Natural killer cell (primary cell): ENCODE measurements around the gene FMO5. TPM values are rescaled to one million over a fixed set of nuclear protein-coding genes. Genes with fewer than 3 reads are reported as not detected.
A peak's percentile ranks its signal among the peaks of the same experiment; 100 is the strongest.

Experiments
- ATAC-seq, 3 donors: fragments of 150-1000 bp in 2 of 3; fragments of 200-7000 bp in 1 of 3; cut with Tn5 transposase; 1 replicate in 1 of 3; 2 replicates in 2 of 3; pipeline ENCODE4 v1.10.0; 2021; ENCODE audit warnings: mild to moderate bottlenecking in 2 of 3, moderate library complexity in 2 of 3
- DNase-seq, 2 donors: peaks; one replicate each; pipeline versions ENCODE4 v3.0.0 to v3.0.0-alpha.2; 2013 to 2021; ENCODE audit warnings: mixed read lengths in 1 of 2
- H3K27ac ChIP-seq: one replicate; pipeline ENCODE4 v1.5.1; 2013; ENCODE audit warnings: mild to moderate bottlenecking, low read length
- H3K27me3 ChIP-seq: one replicate; pipeline ENCODE4 v1.6.1; 2013; ENCODE audit warnings: low read length; ENCODE audit not compliant: control insufficient read depth, insufficient read depth
- H3K36me3 ChIP-seq: one replicate; pipeline ENCODE4 v1.6.1; 2013; ENCODE audit warnings: low read length; ENCODE audit not compliant: control insufficient read depth, insufficient read depth
- H3K4me1 ChIP-seq: one replicate; pipeline ENCODE4 v1.6.1; 2013; ENCODE audit warnings: low read length; ENCODE audit not compliant: control insufficient read depth, insufficient read depth
- H3K4me3 ChIP-seq: one replicate; pipeline ENCODE4 v1.5.1; 2013; ENCODE audit warnings: low read length
- H3K9me3 ChIP-seq: one replicate; pipeline ENCODE4 v1.6.1; 2013; ENCODE audit warnings: low read length; ENCODE audit not compliant: control insufficient read depth, insufficient read depth
- H3K27ac Mint-ChIP-seq, 2 donors: one replicate each; pipeline ENCODE4 v1.8.0; 2022; ENCODE audit warnings: mild to moderate bottlenecking in 2 of 2, mixed read lengths in 2 of 2, moderate library complexity in 1 of 2
- H3K27me3 Mint-ChIP-seq, 2 donors: one replicate each; pipeline ENCODE4 v1.8.0; 2022; ENCODE audit warnings: low read depth in 2 of 2, mixed read lengths in 2 of 2
- H3K36me3 Mint-ChIP-seq: one replicate; pipeline ENCODE4 v1.8.0; 2022; ENCODE audit warnings: mixed read lengths
- H3K4me1 Mint-ChIP-seq, 2 donors: one replicate each; pipeline ENCODE4 v1.8.0; 2022; ENCODE audit warnings: mixed read lengths in 2 of 2
- H3K4me3 Mint-ChIP-seq: one replicate; pipeline ENCODE4 v1.8.0; 2022; ENCODE audit warnings: mild to moderate bottlenecking, moderate library complexity, mixed read lengths
- H3K9me3 Mint-ChIP-seq, 2 donors: one replicate each; pipeline ENCODE4 v1.8.0; 2022; ENCODE audit warnings: mixed read lengths in 2 of 2
- WGBS: methylation state at CpG from one replicate; pipeline ENCODE4 v1.1.7; 2013; ENCODE audit warnings: missing lambda C conversion rate; ENCODE audit not compliant: insufficient coverage; 5-methylcytosine and 5-hydroxymethylcytosine counted together
- intact Hi-C: fragments of 100-400 bp; cut with micrococcal nuclease; formaldehyde crosslinking; loops from one replicate; pipeline ENCODE4 v1.14.2; 2022
- total RNA-seq, 4 donors: library from RNA; stranded (reverse); fragments of 120-200 nt in 1 of 4; gene quantifications; one replicate each; pipeline versions ENCODE4 v1.2.3 to v1.2.4, GENCODE V29; 2013 to 2022
- TF ChIP-seq, protein P1 (sequence below): fragments of 200-600 bp; IDR thresholded peaks from one replicate; pipeline ENCODE4 v1.8.0; 2022; ENCODE audit warnings: antibody characterized with exemption

Gene FMO5
- total RNA-seq, 3 donors from 2014 or later (not counting 1 experiment from before 2014, with no cell fraction given), result 5.8 to 6.0 (median 6.0) TPM

DNA sequence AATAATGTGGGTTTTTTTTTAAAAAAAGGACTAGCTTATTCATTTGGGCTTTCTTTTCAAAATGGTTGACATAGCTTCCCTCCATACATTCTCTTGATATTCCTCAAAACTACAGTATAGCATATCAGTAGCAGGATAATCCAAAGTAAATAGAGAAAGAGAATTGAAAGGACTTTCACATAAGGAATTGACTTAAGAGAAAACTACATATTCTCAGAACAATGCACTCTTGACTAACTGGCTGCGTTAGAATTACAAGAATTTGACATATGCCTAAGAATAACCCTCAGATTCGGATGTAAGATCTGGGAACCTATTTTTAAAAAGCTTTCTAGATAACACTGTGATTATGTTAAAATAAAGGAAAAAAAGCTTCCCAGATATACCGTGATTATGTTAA, 56.0 kb downstream of the FMO5 start:
- Mint-ChIP-seq H3K27ac (no peak overlapping the region), H3K36me3 (no peaks in the 10 kb centered on the region), H3K4me1 (peaks cover 27 to 42% of the 10 kb centered on the region in 2 donors), H3K9me3 (no peaks in the 10 kb centered on the region), H3K4me3 (peak overlapping the region; percentile 21), H3K27me3 (no peaks in the 10 kb centered on the region)
- H3K4me1 ChIP-seq, result peaks cover 17% of the 10 kb centered on the region
- no peaks in the 10 kb centered on the region for H3K27me3 ChIP-seq
- WGBS, result no CpG with 5 or more reads among the region's 3 CpGs
- ATAC-seq (no peak), DNase-seq (no peak)
- no peaks in the 10 kb centered on the region for H3K9me3 ChIP-seq
- intact Hi-C loops, result no loop called here
- TF ChIP-seq, protein P1, sequence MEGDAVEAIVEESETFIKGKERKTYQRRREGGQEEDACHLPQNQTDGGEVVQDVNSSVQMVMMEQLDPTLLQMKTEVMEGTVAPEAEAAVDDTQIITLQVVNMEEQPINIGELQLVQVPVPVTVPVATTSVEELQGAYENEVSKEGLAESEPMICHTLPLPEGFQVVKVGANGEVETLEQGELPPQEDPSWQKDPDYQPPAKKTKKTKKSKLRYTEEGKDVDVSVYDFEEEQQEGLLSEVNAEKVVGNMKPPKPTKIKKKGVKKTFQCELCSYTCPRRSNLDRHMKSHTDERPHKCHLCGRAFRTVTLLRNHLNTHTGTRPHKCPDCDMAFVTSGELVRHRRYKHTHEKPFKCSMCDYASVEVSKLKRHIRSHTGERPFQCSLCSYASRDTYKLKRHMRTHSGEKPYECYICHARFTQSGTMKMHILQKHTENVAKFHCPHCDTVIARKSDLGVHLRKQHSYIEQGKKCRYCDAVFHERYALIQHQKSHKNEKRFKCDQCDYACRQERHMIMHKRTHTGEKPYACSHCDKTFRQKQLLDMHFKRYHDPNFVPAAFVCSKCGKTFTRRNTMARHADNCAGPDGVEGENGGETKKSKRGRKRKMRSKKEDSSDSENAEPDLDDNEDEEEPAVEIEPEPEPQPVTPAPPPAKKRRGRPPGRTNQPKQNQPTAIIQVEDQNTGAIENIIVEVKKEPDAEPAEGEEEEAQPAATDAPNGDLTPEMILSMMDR, result no peak
- H3K4me3 ChIP-seq, result no peak overlapping the region
- peaks cover 17% of the 10 kb centered on the region for H3K36me3 ChIP-seq
- H3K27ac ChIP-seq, result no peak overlapping the region

DNA sequence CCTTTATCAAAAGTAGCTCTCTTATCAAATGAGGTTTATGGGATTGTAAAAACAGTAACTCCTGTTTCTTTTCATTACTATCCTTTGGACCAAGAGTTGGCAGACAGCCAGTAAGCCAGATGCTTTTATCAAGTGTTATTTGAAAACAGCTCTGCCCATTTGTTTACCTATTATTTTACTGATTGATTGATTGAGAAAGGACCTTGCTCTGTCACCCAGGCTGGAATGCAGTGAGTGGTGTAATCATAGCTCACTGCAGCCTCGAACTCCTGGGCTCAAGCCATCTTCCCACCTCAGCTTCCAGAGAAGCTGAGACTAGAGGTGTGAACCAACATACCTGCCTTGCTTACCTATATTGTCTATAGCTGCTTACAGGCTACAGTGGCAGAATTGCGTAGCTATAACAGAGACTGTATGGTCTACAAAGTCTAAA, 56.5 kb downstream of the FMO5 start:
- Histone ChIP-seq H3K36me3 (peaks cover 21% of the 10 kb centered on the region), H3K4me1 (peaks cover 16% of the 10 kb centered on the region), H3K27me3 (no peaks in the 10 kb centered on the region), H3K4me3 (no peak overlapping the region), H3K9me3 (no peaks in the 10 kb centered on the region), H3K27ac (no peak overlapping the region)
- WGBS, result 100% methylated on average over 2 of the region's 2 CpGs
- no peak for DNase-seq
- no peak for ATAC-seq
- Mint-ChIP-seq H3K36me3 (no peaks in the 10 kb centered on the region), H3K4me3 (no peak overlapping the region), H3K9me3 (no peaks in the 10 kb centered on the region), H3K27me3 (no peaks in the 10 kb centered on the region), H3K4me1 (peaks cover 23 to 38% of the 10 kb centered on the region in 2 donors), H3K27ac (no peak overlapping the region)
- TF ChIP-seq, protein P1, result no peak
- intact Hi-C loops, result no loop called here

DNA sequence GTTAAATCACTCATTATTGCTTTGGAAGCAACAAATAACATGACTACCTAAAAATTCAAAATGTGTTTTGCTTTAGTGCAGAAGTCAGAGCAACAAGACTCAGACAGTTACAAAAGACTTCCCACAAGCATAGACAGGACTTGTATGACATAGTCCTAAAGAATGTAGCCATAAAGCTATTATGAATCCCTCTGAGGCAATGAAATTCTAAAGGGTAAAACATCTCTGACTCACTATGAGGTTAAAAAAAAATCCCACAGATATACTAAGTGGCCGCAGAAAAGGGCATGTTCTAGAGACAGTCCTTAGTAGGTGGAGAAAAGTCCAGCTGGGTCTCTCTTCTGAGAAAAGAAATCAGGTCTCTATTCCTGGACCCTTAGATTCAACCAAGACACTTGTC, 57.8 kb downstream of the FMO5 start:
- H3K36me3 ChIP-seq, result peaks cover 26% of the 10 kb centered on the region
- DNase-seq, result no peak
- TF ChIP-seq, protein P1, result no peak
- Mint-ChIP-seq H3K4me3 (no peak overlapping the region), H3K27me3 (no peaks in the 10 kb centered on the region), H3K9me3 (no peaks in the 10 kb centered on the region), H3K4me1 (peaks cover 12 to 27% of the 10 kb centered on the region in 2 donors), H3K36me3 (no peaks in the 10 kb centered on the region), H3K27ac (no peak overlapping the region)
- no peak overlapping the region for H3K4me3 ChIP-seq
- no peaks in the 10 kb centered on the region for H3K9me3 ChIP-seq
- H3K27ac ChIP-seq, result no peak overlapping the region
- no peak for ATAC-seq
- intact Hi-C loops, result no loop called here
- no peaks in the 10 kb centered on the region for H3K27me3 ChIP-seq
- peaks cover 10% of the 10 kb centered on the region for H3K4me1 ChIP-seq
- WGBS, result no CpG with 5 or more reads among the region's 1 CpG

DNA sequence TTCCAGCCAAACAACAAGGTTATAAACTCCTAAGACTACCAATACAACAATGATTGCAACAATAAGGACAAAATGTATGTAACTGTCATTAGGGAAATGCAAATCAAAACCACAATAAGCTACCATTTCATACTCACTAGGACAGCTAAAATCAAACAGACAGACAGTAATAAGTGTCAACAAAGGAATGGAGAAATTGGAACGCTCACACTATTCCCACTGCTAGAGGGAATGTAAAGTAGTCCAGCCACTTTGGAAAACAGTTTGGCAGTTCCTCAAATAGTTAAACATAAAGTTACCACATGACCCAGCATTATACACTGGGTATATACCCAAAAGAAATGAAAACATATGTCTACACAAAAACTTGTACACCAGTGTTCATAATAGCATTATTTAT, 62.1 kb downstream of the FMO5 start:
- intact Hi-C loops, result no loop called here
- ATAC-seq (no peak), DNase-seq (no peak)
- Histone ChIP-seq H3K9me3 (no peaks in the 10 kb centered on the region), H3K4me3 (no peak overlapping the region), H3K4me1 (no peaks in the 10 kb centered on the region), H3K36me3 (peaks cover 68% of the 10 kb centered on the region), H3K27me3 (no peaks in the 10 kb centered on the region), H3K27ac (no peak overlapping the region)
- 100% methylated on average over 1 of the region's 1 CpG for WGBS
- TF ChIP-seq, protein P1, result no peak
- peaks cover 0 to 10% of the 10 kb centered on the region in 2 donors for H3K4me1 Mint-ChIP-seq
- H3K27me3 Mint-ChIP-seq, result no peaks in the 10 kb centered on the region
- no peak overlapping the region for H3K27ac Mint-ChIP-seq
- H3K4me3 Mint-ChIP-seq, result no peak overlapping the region
- peaks cover 22% of the 10 kb centered on the region for H3K36me3 Mint-ChIP-seq
- H3K9me3 Mint-ChIP-seq, result no peaks in the 10 kb centered on the region
